Testis (tissue), 3 donors: Measurements from ENCODE around the gene GNG2. TPM values are rescaled to one million over a fixed set of nuclear protein-coding genes. Genes with fewer than 3 reads are reported as not detected.

Source experiments
- DNase-seq: peaks from one replicate; pipeline ENCODE4 v3.0.0-alpha.2; 2019
- H3K27ac ChIP-seq, 2 donors: fragments of 200-600 bp; sonication (generic); one replicate each; pipeline ENCODE4 v1.5.1; 2019
- H3K27me3 ChIP-seq: fragments of 200-600 bp; sonication (generic); one replicate; pipeline ENCODE4 v1.5.1; 2019
- H3K36me3 ChIP-seq: fragments of 200-600 bp; sonication (generic); one replicate; pipeline ENCODE4 v1.5.1; 2017; ENCODE audit warnings: low read depth; ENCODE audit errors: missing control alignments
- H3K4me1 ChIP-seq: fragments of 200-600 bp; sonication (generic); one replicate; pipeline ENCODE4 v1.5.1; 2019
- H3K4me3 ChIP-seq, 2 donors: fragments of 200-600 bp; sonication (generic); one replicate each; pipeline ENCODE4 v1.5.1; 2017 to 2019
- H3K9me3 ChIP-seq: fragments of 200-600 bp; sonication (generic); one replicate; pipeline ENCODE4 v1.5.1; 2017
- POLR2A ChIP-seq: fragments of 450-650 bp; IDR thresholded peaks from one replicate; pipeline ENCODE4 v1.6.1; 2017; ENCODE audit warnings: antibody characterized with exemption, mild to moderate bottlenecking, moderate library complexity
- WGBS, 2 donors: methylation state at CpG; one replicate each; pipeline ENCODE4 v1.1.5; 2018; 5-methylcytosine and 5-hydroxymethylcytosine counted together
- intact Hi-C: fragments of 100-400 bp; cut with DNase I; formaldehyde crosslinking; loops from one replicate; pipeline ENCODE4 v1.15.1; 2023; ENCODE audit warnings: low total_unique reads
- polyA plus RNA-seq: library from polyadenylated mRNA; stranded (reverse); fragments of 350-450 nt; fragmentation: Illumina TruSeq; extraction: RNeasy Lipid Tissue Mini Kit (QIAGEN cat#74804); gene quantifications from one replicate; pipeline ENCODE4 v1.2.3, GENCODE V29; 2014; ENCODE audit warnings: low read depth, low replicate concordance; ENCODE audit not compliant: insufficient read depth
- total RNA-seq, 2 donors: library from RNA; depleted of rRNA; stranded (reverse); fragments of >200 nt; gene quantifications; one replicate each; pipeline ENCODE4 v1.2.3, GENCODE V29; 2016
- TF ChIP-seq, protein P1 (sequence below), 3 experiments: fragments of 450-650 bp in 2 of 3; fragments of 200-600 bp in 1 of 3; sonication (generic) in 1 of 3; IDR thresholded peaks; one replicate each; pipeline ENCODE4 v1.5.1; 2016 to 2019; ENCODE audit warnings: antibody characterized with exemption in 3 of 3, mild to moderate bottlenecking in 2 of 3, moderate library complexity in 1 of 3

Gene GNG2
- total and polyA plus RNA-seq, 3 donors from 2014 or later, result 248 to 312 (median 250) TPM

DNA sequence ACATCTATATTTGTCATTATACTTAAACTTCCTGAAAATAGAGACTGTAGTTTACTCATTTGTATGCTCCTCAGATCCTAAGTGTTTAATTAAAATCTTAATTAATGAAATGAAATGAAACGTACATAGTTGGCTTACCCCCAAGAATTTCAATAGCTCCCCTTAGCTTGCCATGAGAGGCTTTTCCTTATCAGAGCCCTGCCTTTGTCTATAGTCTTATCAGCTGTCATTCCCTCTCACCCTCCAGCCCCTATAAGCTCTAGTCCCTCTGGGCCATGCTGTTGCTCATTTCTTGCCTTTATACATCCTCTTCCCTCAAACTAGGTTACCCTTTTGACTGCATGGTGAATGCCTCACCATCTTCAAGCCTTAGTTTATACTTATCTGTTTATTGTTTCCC is 127.8 kb downstream of the GNG2 start:
- Histone ChIP-seq H3K27me3 (no peaks in the 10 kb centered on the region), H3K4me3 (no peak overlapping the region), H3K36me3 (no peaks in the 10 kb centered on the region), H3K27ac (peak overlapping the region; percentile 6 to 81), H3K4me1 (peaks cover 29% of the 10 kb centered on the region), H3K9me3 (no peaks in the 10 kb centered on the region)
- 33 to 53% methylated on average over 1 of the region's 1 CpG for WGBS, 2 donors
- intact Hi-C loops, result no loop called here
- DNase-seq, result no peak
- TF ChIP-seq, protein P1, sequence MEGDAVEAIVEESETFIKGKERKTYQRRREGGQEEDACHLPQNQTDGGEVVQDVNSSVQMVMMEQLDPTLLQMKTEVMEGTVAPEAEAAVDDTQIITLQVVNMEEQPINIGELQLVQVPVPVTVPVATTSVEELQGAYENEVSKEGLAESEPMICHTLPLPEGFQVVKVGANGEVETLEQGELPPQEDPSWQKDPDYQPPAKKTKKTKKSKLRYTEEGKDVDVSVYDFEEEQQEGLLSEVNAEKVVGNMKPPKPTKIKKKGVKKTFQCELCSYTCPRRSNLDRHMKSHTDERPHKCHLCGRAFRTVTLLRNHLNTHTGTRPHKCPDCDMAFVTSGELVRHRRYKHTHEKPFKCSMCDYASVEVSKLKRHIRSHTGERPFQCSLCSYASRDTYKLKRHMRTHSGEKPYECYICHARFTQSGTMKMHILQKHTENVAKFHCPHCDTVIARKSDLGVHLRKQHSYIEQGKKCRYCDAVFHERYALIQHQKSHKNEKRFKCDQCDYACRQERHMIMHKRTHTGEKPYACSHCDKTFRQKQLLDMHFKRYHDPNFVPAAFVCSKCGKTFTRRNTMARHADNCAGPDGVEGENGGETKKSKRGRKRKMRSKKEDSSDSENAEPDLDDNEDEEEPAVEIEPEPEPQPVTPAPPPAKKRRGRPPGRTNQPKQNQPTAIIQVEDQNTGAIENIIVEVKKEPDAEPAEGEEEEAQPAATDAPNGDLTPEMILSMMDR (IDR thresholded peaks at IDR 0.05), result no peak
- TF ChIP-seq POLR2A, result no peak

DNA sequence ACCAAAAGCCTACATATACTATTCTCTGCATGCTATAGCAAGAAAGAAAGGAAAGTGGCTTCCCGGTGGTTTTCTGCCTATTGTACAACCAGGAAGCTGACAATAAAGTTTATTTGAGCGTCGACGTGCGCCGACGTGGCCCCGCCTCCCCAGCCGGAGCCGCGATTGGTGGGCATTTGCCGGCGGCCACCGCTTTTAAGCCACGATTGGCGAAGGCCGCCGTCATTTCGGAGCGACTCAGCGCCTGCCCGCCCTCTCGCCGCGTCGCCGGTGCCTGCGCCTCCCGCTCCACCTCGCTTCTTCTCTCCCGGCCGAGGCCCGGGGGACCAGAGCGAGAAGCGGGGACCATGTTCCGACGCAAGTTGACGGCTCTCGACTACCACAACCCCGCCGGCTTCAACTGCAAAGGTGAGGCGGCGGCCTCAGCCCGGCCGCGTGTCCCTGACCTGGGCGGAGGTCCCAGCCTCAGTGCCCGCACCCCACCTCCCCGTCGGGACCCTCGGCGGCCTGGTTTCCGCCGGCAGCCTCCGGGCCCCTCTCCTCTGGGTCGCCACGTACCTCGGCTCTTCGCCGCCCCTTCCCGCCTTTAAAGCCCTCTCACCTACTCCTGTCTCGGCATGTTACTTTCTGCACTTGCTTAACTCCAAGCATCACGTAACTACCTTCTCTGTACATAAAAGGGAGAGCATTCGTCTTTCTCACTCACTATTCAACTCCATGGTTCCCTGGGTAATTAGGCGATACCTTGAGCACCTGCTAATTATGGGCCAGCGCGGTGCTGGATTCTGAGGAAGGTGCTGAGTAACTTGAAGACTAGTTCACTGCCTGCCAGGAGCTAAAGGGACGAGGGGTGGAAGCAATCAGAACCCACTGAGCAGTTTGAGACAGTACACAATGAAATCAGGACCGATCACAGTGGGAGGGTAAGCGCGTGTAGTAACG is 129.2 kb downstream of the GNG2 start, which contains the start of gene RTRAF:
TSS of gene RTRAF (plus strand) at position 254 of the 942 bp plus-strand sequence. CDS start at position 348, 94 bp downstream.
- peak; percentile 96 for DNase-seq
- Histone ChIP-seq H3K4me3 (peak within 1 kb of the TSS; percentile 88 to 98), H3K27ac (peak within 1 kb of the TSS; percentile 81 to 88), H3K4me1 (peaks cover 29% of the 10 kb centered on the region), H3K36me3 (no peaks in the 10 kb centered on the region), H3K27me3 (no peaks in the 10 kb centered on the region), H3K9me3 (no peaks in the 10 kb centered on the region)
- intact Hi-C loops, result no loop called here
- no peak for TF ChIP-seq POLR2A
- TF ChIP-seq, protein P1 (IDR thresholded peaks at IDR 0.05), result peak in 1 of 3 experiments; percentile 5
- 1% methylated on average over 33 to 71 of the region's 72 CpGs for WGBS, 2 donors

DNA sequence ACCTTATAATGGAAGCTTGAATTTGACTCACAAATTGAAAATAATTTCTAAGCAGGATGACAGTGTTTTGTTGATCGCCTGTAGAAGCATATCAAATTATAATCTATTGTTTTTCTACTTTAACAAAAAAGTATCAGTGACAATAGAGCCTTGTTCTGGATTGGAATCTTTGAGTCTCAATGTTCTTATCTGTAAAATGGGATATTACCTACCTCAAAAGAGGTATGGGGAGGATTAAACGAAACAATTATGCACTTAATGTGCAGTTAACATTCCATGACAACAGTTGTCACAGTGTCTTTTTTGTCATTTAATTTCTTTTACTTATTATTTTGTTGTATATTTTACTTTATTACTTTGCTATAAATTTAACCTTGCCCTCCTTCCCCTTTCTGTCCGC is 130.1 kb downstream of the GNG2 start:
- 39 to 57% methylated on average over 3 of the region's 3 CpGs for WGBS, 2 donors
- Histone ChIP-seq H3K27me3 (no peaks in the 10 kb centered on the region), H3K9me3 (no peaks in the 10 kb centered on the region), H3K4me3 (peak overlapping the region in 1 of 2 donors; percentile 98), H3K36me3 (no peaks in the 10 kb centered on the region), H3K27ac (peak overlapping the region; percentile 44 to 88), H3K4me1 (peaks cover 23% of the 10 kb centered on the region)
- no peak for DNase-seq
- intact Hi-C loops, result no loop called here
- TF ChIP-seq, protein P1 (IDR thresholded peaks at IDR 0.05), result no peak
- no peak for TF ChIP-seq POLR2A

DNA sequence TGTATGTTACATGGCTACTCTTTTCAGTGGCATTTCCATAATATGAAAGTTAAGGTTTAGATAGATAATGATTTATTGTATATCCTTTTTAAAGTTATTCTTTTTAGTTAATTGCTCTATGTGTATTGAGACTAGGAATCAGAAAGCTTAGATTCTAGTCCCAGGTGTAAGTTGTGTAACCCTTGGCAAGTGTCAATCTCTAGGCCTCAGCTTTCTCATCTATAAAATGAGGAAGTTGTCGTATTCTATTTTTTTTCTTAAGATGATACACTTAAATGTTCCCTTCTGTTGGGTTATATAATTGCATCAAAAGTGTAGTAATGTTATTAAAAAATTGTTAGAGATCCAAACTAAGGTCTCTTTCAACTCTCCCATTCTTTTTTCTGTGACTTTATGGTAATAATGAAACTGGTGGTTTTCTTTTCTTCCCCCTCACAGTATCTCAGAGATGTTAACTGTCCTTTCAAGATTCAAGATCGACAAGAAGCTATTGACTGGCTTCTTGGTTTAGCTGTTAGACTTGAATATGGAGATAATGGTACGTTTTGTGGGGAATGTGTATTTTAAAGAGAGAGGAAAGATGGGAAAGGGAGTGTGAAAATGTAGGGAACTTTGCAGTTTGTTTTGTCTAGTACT is 133.0 kb downstream of the GNG2 start:
- Histone ChIP-seq H3K9me3 (no peaks in the 10 kb centered on the region), H3K4me3 (no peak overlapping the region), H3K27me3 (no peaks in the 10 kb centered on the region), H3K4me1 (peaks cover 22% of the 10 kb centered on the region), H3K27ac (peak overlapping the region in 1 of 2 donors; percentile 3), H3K36me3 (no peaks in the 10 kb centered on the region)
- no peak for DNase-seq
- intact Hi-C loops, result no loop called here
- 60 to 76% methylated on average over 3 of the region's 3 CpGs for WGBS, 2 donors
- TF ChIP-seq, protein P1 (IDR thresholded peaks at IDR 0.05), result no peak
- TF ChIP-seq POLR2A, result no peak
